Stimulated activated memory B cell treated with anti-CD40 and anti-IgM and Interleukin-4, amounts not matched to agents 10 μg/mL and 1 μg/mL and 100 μg/mL, for 72 hours (primary cell): ENCODE results near the gene ZNG1F.
"Not testable (repeated sequence)": the region's sequence is repeated elsewhere in the genome, so short reads cannot be mapped to it uniquely, and the experiment has no call there.

Source experiments
- ATAC-seq: fragments of 150-1000 bp; cut with Tn5 transposase; 2 replicates; pipeline ENCODE4 v1.10.0; 2021
- H3K27ac Mint-ChIP-seq: one replicate; pipeline ENCODE4 v1.8.0; 2022; ENCODE audit warnings: mild to moderate bottlenecking, mixed read lengths
- H3K27me3 Mint-ChIP-seq: one replicate; pipeline ENCODE4 v1.8.0; 2022; ENCODE audit warnings: mixed read lengths
- H3K36me3 Mint-ChIP-seq: one replicate; pipeline ENCODE4 v1.8.0; 2022; ENCODE audit warnings: mixed read lengths
- H3K4me1 Mint-ChIP-seq: one replicate; pipeline ENCODE4 v1.8.0; 2022; ENCODE audit warnings: mixed read lengths
- H3K4me3 Mint-ChIP-seq: one replicate; pipeline ENCODE4 v1.8.0; 2022; ENCODE audit warnings: mild to moderate bottlenecking, moderate library complexity, mixed read lengths
- H3K9me3 Mint-ChIP-seq: one replicate; pipeline ENCODE4 v1.8.0; 2022; ENCODE audit warnings: mixed read lengths

Gene ZNG1F

GRCh38 chr9:41126746-41127446 lies 62.2 kb downstream of the ZNG1F start:
- ATAC-seq, H3K27ac Mint-ChIP-seq: not testable (repeated sequence)

GRCh38 chr9:41125936-41126335 lies 63.2 kb downstream of the ZNG1F start:
- not testable (repeated sequence) for H3K36me3 Mint-ChIP-seq, H3K9me3 Mint-ChIP-seq, ATAC-seq, H3K27me3 Mint-ChIP-seq, H3K27ac Mint-ChIP-seq, H3K4me3 Mint-ChIP-seq, H3K4me1 Mint-ChIP-seq

More at GRCh38 chr9:41126746-41127446, 62.2 kb downstream of the ZNG1F start:
- H3K27me3 Mint-ChIP-seq, H3K4me3 Mint-ChIP-seq, H3K36me3 Mint-ChIP-seq, H3K4me1 Mint-ChIP-seq, H3K9me3 Mint-ChIP-seq: not testable (repeated sequence)

GRCh38 chr9:41125109-41125658 lies 63.9 kb downstream of the ZNG1F start:
- H3K27ac Mint-ChIP-seq, ATAC-seq, H3K4me3 Mint-ChIP-seq, H3K4me1 Mint-ChIP-seq, H3K36me3 Mint-ChIP-seq, H3K9me3 Mint-ChIP-seq, H3K27me3 Mint-ChIP-seq: not testable (repeated sequence)

GRCh38 chr9:41124250-41125108 lies 64.6 kb downstream of the ZNG1F start:
- H3K9me3 Mint-ChIP-seq, H3K36me3 Mint-ChIP-seq, ATAC-seq, H3K27me3 Mint-ChIP-seq, H3K27ac Mint-ChIP-seq, H3K4me3 Mint-ChIP-seq, H3K4me1 Mint-ChIP-seq: not testable (repeated sequence)

- H3K27me3 Mint-ChIP-seq, H3K27ac Mint-ChIP-seq, H3K4me3 Mint-ChIP-seq, H3K4me1 Mint-ChIP-seq, ATAC-seq, H3K9me3 Mint-ChIP-seq, H3K36me3 Mint-ChIP-seq: not testable (repeated sequence)
These were observed 65.3 kb downstream of the ZNG1F start for GRCh38 chr9:41123812-41124211.

GRCh38 chr9:41123396-41123795 lies 65.7 kb downstream of the ZNG1F start:
- H3K4me3 Mint-ChIP-seq, H3K27me3 Mint-ChIP-seq, H3K9me3 Mint-ChIP-seq, H3K27ac Mint-ChIP-seq, H3K4me1 Mint-ChIP-seq, H3K36me3 Mint-ChIP-seq, ATAC-seq: not testable (repeated sequence)

GRCh38 chr9:41120696-41121095 lies 68.4 kb downstream of the ZNG1F start:
- not testable (repeated sequence) for H3K9me3 Mint-ChIP-seq, ATAC-seq, H3K4me1 Mint-ChIP-seq, H3K36me3 Mint-ChIP-seq, H3K27ac Mint-ChIP-seq, H3K4me3 Mint-ChIP-seq, H3K27me3 Mint-ChIP-seq

- ATAC-seq, H3K4me3 Mint-ChIP-seq: not testable (repeated sequence)
These were observed 69.4 kb downstream of the ZNG1F start for GRCh38 chr9:41119719-41120118.

GRCh38 chr9:41119311-41119710 lies 69.8 kb downstream of the ZNG1F start:
- H3K9me3 Mint-ChIP-seq, H3K27ac Mint-ChIP-seq, H3K4me1 Mint-ChIP-seq, H3K27me3 Mint-ChIP-seq, H3K36me3 Mint-ChIP-seq, H3K4me3 Mint-ChIP-seq: not testable (repeated sequence)
- peak; percentile 53 for ATAC-seq

More at GRCh38 chr9:41119719-41120118, 69.4 kb downstream of the ZNG1F start:
- not testable (repeated sequence) for H3K9me3 Mint-ChIP-seq, H3K27me3 Mint-ChIP-seq, H3K4me1 Mint-ChIP-seq, H3K27ac Mint-ChIP-seq, H3K36me3 Mint-ChIP-seq

- H3K27ac Mint-ChIP-seq, H3K4me1 Mint-ChIP-seq, H3K36me3 Mint-ChIP-seq, H3K27me3 Mint-ChIP-seq, H3K9me3 Mint-ChIP-seq, H3K4me3 Mint-ChIP-seq: not testable (repeated sequence)
- peak; percentile 43 for ATAC-seq
These were observed 75.8 kb downstream of the ZNG1F start for GRCh38 chr9:41113348-41113747.

GRCh38 chr9:41111414-41111813 lies 77.7 kb downstream of the ZNG1F start:
- H3K36me3 Mint-ChIP-seq, H3K4me1 Mint-ChIP-seq, H3K9me3 Mint-ChIP-seq, H3K27ac Mint-ChIP-seq, ATAC-seq, H3K4me3 Mint-ChIP-seq, H3K27me3 Mint-ChIP-seq: not testable (repeated sequence)

- ATAC-seq, H3K27me3 Mint-ChIP-seq, H3K9me3 Mint-ChIP-seq, H3K27ac Mint-ChIP-seq, H3K36me3 Mint-ChIP-seq, H3K4me3 Mint-ChIP-seq, H3K4me1 Mint-ChIP-seq: not testable (repeated sequence)
These were observed 78.2 kb downstream of the ZNG1F start for GRCh38 chr9:41110913-41111312.

- H3K36me3 Mint-ChIP-seq, ATAC-seq, H3K9me3 Mint-ChIP-seq, H3K4me3 Mint-ChIP-seq, H3K27ac Mint-ChIP-seq, H3K4me1 Mint-ChIP-seq, H3K27me3 Mint-ChIP-seq: not testable (repeated sequence)
These were observed 79.9 kb downstream of the ZNG1F start for GRCh38 chr9:41109253-41109652.

GRCh38 chr9:41108816-41109215 lies 80.3 kb downstream of the ZNG1F start:
- H3K4me1 Mint-ChIP-seq, H3K36me3 Mint-ChIP-seq, ATAC-seq, H3K27me3 Mint-ChIP-seq, H3K4me3 Mint-ChIP-seq, H3K27ac Mint-ChIP-seq, H3K9me3 Mint-ChIP-seq: not testable (repeated sequence)

- not testable (repeated sequence) for H3K27me3 Mint-ChIP-seq, H3K36me3 Mint-ChIP-seq, H3K9me3 Mint-ChIP-seq, H3K27ac Mint-ChIP-seq, H3K4me3 Mint-ChIP-seq, H3K4me1 Mint-ChIP-seq
- ATAC-seq = peak; percentile 34
These were observed 82.5 kb downstream of the ZNG1F start for GRCh38 chr9:41106472-41107116.
